Heart right ventricle (tissue), 16 donors: ENCODE data around the gene FFAR1. TPM values are rescaled to one million over a fixed set of nuclear protein-coding genes. Genes with fewer than 3 reads are reported as not detected.

Experiments
- ATAC-seq, 8 donors: fragments of 200-7000 bp; cut with Tn5 transposase; one replicate each; pipeline ENCODE4 v1.9.1; 2020; ENCODE audit warnings: mild to moderate bottlenecking in 8 of 8, moderate library complexity in 8 of 8, moderate number of reproducible peaks in 1 of 8
- DNase-seq, 2 donors: peaks; one replicate each; pipeline ENCODE4 v3.0.0-alpha.2; 2020
- H3K27ac ChIP-seq, 10 donors: fragments of 200-600 bp; sonication (generic) in 2 of 10; one replicate each; pipeline versions ENCODE4 v1.5.0 to v1.8.0; 2020 to 2022; ENCODE audit warnings: mild to moderate bottlenecking in 3 of 10
- H3K27me3 ChIP-seq, 7 donors: fragments of 200-600 bp; one replicate each; pipeline ENCODE4 v1.8.0; 2021 to 2022; ENCODE audit warnings: mild to moderate bottlenecking in 2 of 7
- H3K36me3 ChIP-seq, 9 donors: fragments of 200-600 bp; sonication (generic) in 1 of 9; one replicate each; pipeline versions ENCODE4 v1.5.0 to v1.8.0; 2020 to 2022; ENCODE audit warnings: mild to moderate bottlenecking in 2 of 9
- H3K4me1 ChIP-seq, 9 donors: fragments of 200-600 bp; sonication (generic) in 1 of 9; one replicate each; pipeline versions ENCODE4 v1.5.0 to v1.8.0; 2020 to 2022; ENCODE audit warnings: mild to moderate bottlenecking in 4 of 9
- H3K4me3 ChIP-seq, 10 donors: fragments of 200-600 bp; sonication (generic) in 2 of 10; one replicate each; pipeline versions ENCODE4 v1.5.0 to v1.8.0; 2020 to 2022; ENCODE audit warnings: mild to moderate bottlenecking in 7 of 10, moderate library complexity in 2 of 10
- H3K9me3 ChIP-seq, 11 donors: fragments of 200-600 bp in 10 of 11; sonication (generic) in 2 of 11; one replicate each; pipeline versions ENCODE4 v1.5.0 to v1.8.0; 2013 to 2022; ENCODE audit warnings: mild to moderate bottlenecking in 2 of 11, control low read depth in 1 of 11, moderate library complexity in 1 of 11
- WGBS, 2 donors: extraction: QIAGEN DNeasy Blood & Tissue Kit; methylation state at CpG; one replicate each; pipeline ENCODE4 v1.1.7; 2013; ENCODE audit warnings: inconsistent platforms in 1 of 2; 5-methylcytosine and 5-hydroxymethylcytosine counted together
- intact Hi-C, 10 donors: fragments of 100-400 bp; cut with DNase I; formaldehyde crosslinking; loops; one replicate each; pipeline versions ENCODE4 v1.11.1 to v1.14.2; 2022
- polyA plus RNA-seq, 2 donors: library from polyadenylated mRNA; stranded (reverse); fragments of 200-250 nt; gene quantifications; one replicate each; pipeline ENCODE4 v1.2.3, GENCODE V29; 2013
- total RNA-seq, 10 donors: library from RNA; stranded (reverse); fragmentation: NEBNext Ultra II Directional in 3 of 10; extraction: Animal tissue kit (Norgen Biotek cat#: 25700) in 3 of 10; gene quantifications; one replicate each; pipeline versions ENCODE4 v1.2.1 to v1.2.4, GENCODE V29; 2021 to 2023
- TF ChIP-seq, protein P1 (sequence below), 9 donors: fragments of 200-600 bp; sonication (generic) in 2 of 9; IDR thresholded peaks; one replicate each; pipeline versions ENCODE4 v1.5.0 to v1.8.0; 2021 to 2022; ENCODE audit warnings: antibody characterized with exemption in 9 of 9, mild to moderate bottlenecking in 5 of 9, moderate library complexity in 1 of 9
- donor health status: Arrhythmogenic right ventricular cardiomyopathy.
- donor health status: ischemic (EF 13 %, LVEDD 7.1; RV severe dilation, severe dysfunction).
- donor health status: healthy with polysubstance abuse.
- donor health status: DM: no; HTN: yes; CAD: no.
- donor health status: DM: no; HTN: no; CAD: no.
- donor health status: ischemic (EF 25% LVEDD 6.9; RV normal size, moderate dysfunction).
- donor health status: ischemic (EF 25% LVEDD 5.7; RV mildly dilated, moderate dysfunction).
- donor health status: healthy.
- donor health status: DM: yes; HTN: yes; CAD: no.
- donor health status: Ischemic cardiomyopathy.
- donor health status: ischemic (EF 35%, LVEDD 5.7; RV mildly dilated, moderate dysfunction).
- donor health status: nonischemic (EF 11% LVEDD 7.7; RV severe dilation, severe dysfunction).
- donor health status: DM: yes; HTN: yes; CAD: no.
- donor health status: PGD.
- donor health status: ischemic (EF 29% LVEDD 5.4; RV normal size, mild dysfunction).
- donor health status: nonischemic (EF 23%, LVEDD 6.1; RV moderate dilation, normal function).

The FFAR1 gene
- total and polyA plus RNA-seq, 12 donors, result not detected

DNA sequence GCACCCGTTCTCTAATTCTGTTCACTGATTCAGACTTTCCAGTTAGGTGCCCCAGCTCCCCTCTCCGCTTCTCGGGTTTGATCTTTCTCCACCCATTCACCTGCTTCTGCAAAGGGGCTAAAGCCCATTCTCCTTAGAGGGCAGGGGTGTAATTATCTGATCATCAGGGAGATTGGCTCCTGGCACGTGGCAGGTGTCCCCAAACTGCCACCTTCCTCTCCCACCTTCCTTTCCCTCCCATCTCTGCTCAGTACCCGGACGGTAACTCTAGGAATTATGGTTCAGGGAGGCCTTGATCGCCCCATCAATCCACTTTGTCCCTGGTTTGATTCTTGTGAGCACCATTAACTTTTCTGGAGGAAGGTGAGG is 212 bp downstream of the FFAR1 start:
- no peak overlapping the region for H3K4me3 ChIP-seq
- TF ChIP-seq, protein P1, sequence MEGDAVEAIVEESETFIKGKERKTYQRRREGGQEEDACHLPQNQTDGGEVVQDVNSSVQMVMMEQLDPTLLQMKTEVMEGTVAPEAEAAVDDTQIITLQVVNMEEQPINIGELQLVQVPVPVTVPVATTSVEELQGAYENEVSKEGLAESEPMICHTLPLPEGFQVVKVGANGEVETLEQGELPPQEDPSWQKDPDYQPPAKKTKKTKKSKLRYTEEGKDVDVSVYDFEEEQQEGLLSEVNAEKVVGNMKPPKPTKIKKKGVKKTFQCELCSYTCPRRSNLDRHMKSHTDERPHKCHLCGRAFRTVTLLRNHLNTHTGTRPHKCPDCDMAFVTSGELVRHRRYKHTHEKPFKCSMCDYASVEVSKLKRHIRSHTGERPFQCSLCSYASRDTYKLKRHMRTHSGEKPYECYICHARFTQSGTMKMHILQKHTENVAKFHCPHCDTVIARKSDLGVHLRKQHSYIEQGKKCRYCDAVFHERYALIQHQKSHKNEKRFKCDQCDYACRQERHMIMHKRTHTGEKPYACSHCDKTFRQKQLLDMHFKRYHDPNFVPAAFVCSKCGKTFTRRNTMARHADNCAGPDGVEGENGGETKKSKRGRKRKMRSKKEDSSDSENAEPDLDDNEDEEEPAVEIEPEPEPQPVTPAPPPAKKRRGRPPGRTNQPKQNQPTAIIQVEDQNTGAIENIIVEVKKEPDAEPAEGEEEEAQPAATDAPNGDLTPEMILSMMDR (IDR thresholded peaks at IDR 0.05), result no peak
- peak overlapping the region in 1 of 10 donors; percentile 85 for H3K27ac ChIP-seq
- ATAC-seq (no peak), DNase-seq (no peak)
- H3K9me3 ChIP-seq, result no peaks in the 10 kb centered on the region
- peaks cover 0 to 30% (median 0%) of the 10 kb centered on the region in 9 donors for H3K4me1 ChIP-seq
- H3K27me3 ChIP-seq, result peaks cover 0 to 44% (median 18%) of the 10 kb centered on the region in 7 donors
- no peaks in the 10 kb centered on the region for H3K36me3 ChIP-seq
- 81 to 87% methylated on average over 7 of the region's 7 CpGs for WGBS, 2 donors
- intact Hi-C loops, result no loop called here

- no peak for DNase-seq
- H3K9me3 ChIP-seq, result no peaks in the 10 kb centered on the region
- no peak for ATAC-seq
- peaks cover 0 to 38% (median 0%) of the 10 kb centered on the region in 9 donors for H3K4me1 ChIP-seq
- intact Hi-C loops, result no loop called here
- no peak overlapping the region for H3K4me3 ChIP-seq
- H3K36me3 ChIP-seq, result no peaks in the 10 kb centered on the region
- WGBS, 2 donors, result 79 to 81% methylated on average over 18 of the region's 18 CpGs
- peaks cover 0 to 41% (median 18%) of the 10 kb centered on the region in 7 donors for H3K27me3 ChIP-seq
- TF ChIP-seq, protein P1 (IDR thresholded peaks at IDR 0.05), result no peak
- H3K27ac ChIP-seq, result no peak overlapping the region
Observed at GRCh38 chr19:35348911-35349611, 1.4 kb downstream of the FFAR1 start.

DNA sequence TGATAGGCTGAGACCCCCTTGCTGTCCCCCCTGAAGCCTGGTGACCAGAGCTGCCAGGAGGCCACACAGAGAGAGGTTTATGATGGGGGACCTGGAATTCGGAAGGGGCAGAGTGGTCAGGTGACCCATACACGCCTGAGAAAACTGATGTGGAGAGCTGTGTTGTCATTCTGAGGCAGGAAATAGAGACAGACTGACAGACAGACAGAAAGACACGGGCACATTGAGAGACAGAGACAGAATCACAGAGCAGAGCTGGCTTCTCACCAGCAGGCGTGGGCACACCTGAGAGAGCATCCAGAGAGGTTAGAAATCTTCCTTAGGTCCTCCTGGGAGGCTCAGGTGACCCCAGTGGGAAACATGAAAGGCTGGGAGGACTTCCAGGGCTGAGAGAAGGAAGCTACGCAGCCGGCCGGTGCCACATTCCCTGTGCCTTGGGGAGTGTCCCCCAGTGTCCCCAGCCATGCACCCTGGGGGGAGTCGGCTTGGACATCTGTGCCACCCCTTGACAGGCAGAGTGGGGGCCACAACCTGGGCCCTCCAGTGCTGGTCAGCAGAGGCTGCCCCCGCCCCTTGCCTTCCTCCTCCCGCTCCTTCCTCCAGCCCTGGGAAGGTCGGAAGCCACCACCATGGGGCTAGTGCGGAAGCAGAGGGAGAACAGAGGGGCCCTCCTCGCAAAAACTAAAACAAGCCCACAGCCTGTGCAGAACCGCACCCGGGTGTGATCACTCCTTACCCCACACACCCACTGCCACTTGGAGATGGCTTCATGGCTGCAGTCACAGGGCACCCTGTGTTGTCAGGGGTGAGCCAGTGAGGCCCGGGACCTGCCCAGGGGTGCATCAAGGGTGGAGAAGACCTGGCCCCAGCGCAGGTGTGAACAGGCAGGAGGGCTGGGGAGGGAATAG is 2.2 kb downstream of the FFAR1 start:
- Histone ChIP-seq H3K36me3 (no peaks in the 10 kb centered on the region), H3K27me3 (peaks cover 0 to 33% (median 18%) of the 10 kb centered on the region in 7 donors), H3K9me3 (no peaks in the 10 kb centered on the region), H3K4me3 (no peak overlapping the region), H3K27ac (no peak overlapping the region), H3K4me1 (peaks cover 0 to 38% (median 0%) of the 10 kb centered on the region in 9 donors)
- DNase-seq (no peak), ATAC-seq (no peak)
- 80 to 83% methylated on average over 17 of the region's 17 CpGs for WGBS, 2 donors
- intact Hi-C loops, result loop anchor here in 3 of 10 donors (5.0 to 10.0 kb wide), 4 partner anchors 117 to 145 kb away; partner anchors contain the start of gene KRTDAP (in 2 of the 3)
- TF ChIP-seq, protein P1 (IDR thresholded peaks at IDR 0.05), result no peak

DNA sequence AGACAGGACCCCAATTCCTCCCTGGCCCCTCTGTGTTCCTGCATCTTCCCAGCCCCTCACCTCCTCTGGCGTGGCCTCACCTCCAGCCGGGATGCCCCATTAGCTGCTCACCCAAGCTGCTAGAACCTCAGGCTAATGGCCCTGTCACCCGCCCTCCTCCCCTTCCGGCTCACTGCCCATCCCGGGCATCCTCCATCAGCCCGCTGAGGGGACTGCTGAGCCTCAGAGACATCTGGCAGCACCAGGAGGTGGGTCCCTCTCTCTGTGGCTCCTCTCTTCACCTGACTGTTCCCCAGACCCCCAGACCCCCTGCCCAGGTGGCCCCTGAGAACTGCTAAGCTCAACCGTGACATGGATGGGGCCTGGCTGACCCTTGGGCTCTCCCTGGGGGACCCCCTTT is 2.9 kb downstream of the FFAR1 start:
- ATAC-seq (no peak), DNase-seq (no peak)
- H3K36me3 ChIP-seq, result no peaks in the 10 kb centered on the region
- TF ChIP-seq, protein P1 (IDR thresholded peaks at IDR 0.05), result no peak
- no peak overlapping the region for H3K4me3 ChIP-seq
- 89 to 94% methylated on average over 7 of the region's 7 CpGs for WGBS, 2 donors
- peaks cover 0 to 38% (median 0%) of the 10 kb centered on the region in 9 donors for H3K4me1 ChIP-seq
- peaks cover 0 to 28% (median 18%) of the 10 kb centered on the region in 7 donors for H3K27me3 ChIP-seq
- no peaks in the 10 kb centered on the region for H3K9me3 ChIP-seq
- no peak overlapping the region for H3K27ac ChIP-seq
- intact Hi-C loops, result loop anchor here in 3 of 10 donors (5.0 to 10.0 kb wide), 4 partner anchors 117 to 144 kb away; partner anchors contain the start of gene KRTDAP (in 2 of the 3)
